ENCODE results near the gene ZBTB7C. TPM values are rescaled to one million over a fixed set of nuclear protein-coding genes. Genes with fewer than 3 reads are reported as not detected.

ZBTB7C gene
- total and polyA plus RNA-seq, 10 of the 15 experiments (the other 5 are each of a cell fraction or from before 2014, with no cell fraction given) = under 0.01 to 0.08 (median 0.01) TPM; not detected in 7

GRCh38 chr18:48292782-48293424, 116.3 kb downstream of the ZBTB7C start:
- RAD21 ChIA-PET (ENCODE audit: unreplicated experiment) = no interaction called here

More at GRCh38 chr18:48292782-48293424, 116.3 kb downstream of the ZBTB7C start:
- ATAC-seq = no peak
- in situ Hi-C loops (cut with MboI) = no loop called here
- Histone ChIP-seq H4K20me1 (ENCODE audit: control insufficient read depth, insufficient read depth) (no peaks in the 10 kb centered on the region), H3K9ac (ENCODE audit: control insufficient read depth, insufficient read depth, low read length) (no peak overlapping the region), H3K79me2 (ENCODE audit: control insufficient read depth, insufficient read depth, low read length) (no peaks in the 10 kb centered on the region), H2AFZ (ENCODE audit: control insufficient read depth, low read depth, low read length) (no peak overlapping the region), H3K4me2 (ENCODE audit: control insufficient read depth, insufficient read depth) (no peak overlapping the region), H3K4me1 (ENCODE audit: control insufficient read depth, insufficient read depth, low read length) (no peaks in the 10 kb centered on the region), H3K9me3 (replicated peaks; ENCODE audit: control insufficient read depth, insufficient read depth, low read length) (no peaks in the 10 kb centered on the region), H3K4me3 (no peak overlapping the region), H3K27me3 (replicated peaks in 1 of 2; ENCODE audit: control insufficient read depth in 2 of 2, insufficient read depth in 2 of 2, low read length in 1 of 2) (no peaks in the 10 kb centered on the region), H3K36me3 (ENCODE audit: control insufficient read depth in 2 of 2, insufficient read depth in 2 of 2, low read length in 1 of 2) (no peaks in the 10 kb centered on the region), H3K27ac (ENCODE audit: control insufficient read depth, insufficient read depth) (no peak overlapping the region)
- ChIA-PET SMC1A (ENCODE audit: uncharacterized antibody, unreplicated experiment) (no interaction called here), POLR2A (no interaction called here), CTCF (interaction anchor here (0.6 kb wide), 1 partner anchor 1567 kb away, joined by 3 read pairs; no protein-coding TSS in a partner anchor)
- DNase-seq (ENCODE audit: low read depth, low spot score) = no peak
- 9% methylated on average over 4 of the region's 4 CpGs for WGBS (ENCODE audit: insufficient coverage, insufficient replicate concordance, low lambda C conversion rate, missing lambda C conversion rate)
- FAIRE-seq = no peak
- BruUV-seq (replicated peaks) = no TSS peak
- TF ChIP-seq POU2F2 (IDR thresholded peaks at IDR 0.05; ENCODE audit: borderline replicate concordance, low read depth, low read length) (no peak), SMC3 (IDR thresholded peaks at IDR 0.05; ENCODE audit: borderline replicate concordance, low read length) (no peak), ZBTB11 (CRISPR knock-in tag; IDR thresholded peaks at IDR 0.05) (no peak), MEF2B (IDR thresholded peaks at IDR 0.05; ENCODE audit: partially characterized antibody, poor library complexity, severe bottlenecking) (no peak)
- TF ChIP-seq, protein P1, sequence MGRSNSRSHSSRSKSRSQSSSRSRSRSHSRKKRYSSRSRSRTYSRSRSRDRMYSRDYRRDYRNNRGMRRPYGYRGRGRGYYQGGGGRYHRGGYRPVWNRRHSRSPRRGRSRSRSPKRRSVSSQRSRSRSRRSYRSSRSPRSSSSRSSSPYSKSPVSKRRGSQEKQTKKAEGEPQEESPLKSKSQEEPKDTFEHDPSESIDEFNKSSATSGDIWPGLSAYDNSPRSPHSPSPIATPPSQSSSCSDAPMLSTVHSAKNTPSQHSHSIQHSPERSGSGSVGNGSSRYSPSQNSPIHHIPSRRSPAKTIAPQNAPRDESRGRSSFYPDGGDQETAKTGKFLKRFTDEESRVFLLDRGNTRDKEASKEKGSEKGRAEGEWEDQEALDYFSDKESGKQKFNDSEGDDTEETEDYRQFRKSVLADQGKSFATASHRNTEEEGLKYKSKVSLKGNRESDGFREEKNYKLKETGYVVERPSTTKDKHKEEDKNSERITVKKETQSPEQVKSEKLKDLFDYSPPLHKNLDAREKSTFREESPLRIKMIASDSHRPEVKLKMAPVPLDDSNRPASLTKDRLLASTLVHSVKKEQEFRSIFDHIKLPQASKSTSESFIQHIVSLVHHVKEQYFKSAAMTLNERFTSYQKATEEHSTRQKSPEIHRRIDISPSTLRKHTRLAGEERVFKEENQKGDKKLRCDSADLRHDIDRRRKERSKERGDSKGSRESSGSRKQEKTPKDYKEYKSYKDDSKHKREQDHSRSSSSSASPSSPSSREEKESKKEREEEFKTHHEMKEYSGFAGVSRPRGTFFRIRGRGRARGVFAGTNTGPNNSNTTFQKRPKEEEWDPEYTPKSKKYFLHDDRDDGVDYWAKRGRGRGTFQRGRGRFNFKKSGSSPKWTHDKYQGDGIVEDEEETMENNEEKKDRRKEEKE (IDR thresholded peaks at IDR 0.05) = no peak
- intact Hi-C loops (cut with micrococcal nuclease; ENCODE audit: unreplicated experiment) = no loop called here

All from GM12878 (cell line).